ENCODE data around the gene DNAJC16.

Gene DNAJC16

DNA sequence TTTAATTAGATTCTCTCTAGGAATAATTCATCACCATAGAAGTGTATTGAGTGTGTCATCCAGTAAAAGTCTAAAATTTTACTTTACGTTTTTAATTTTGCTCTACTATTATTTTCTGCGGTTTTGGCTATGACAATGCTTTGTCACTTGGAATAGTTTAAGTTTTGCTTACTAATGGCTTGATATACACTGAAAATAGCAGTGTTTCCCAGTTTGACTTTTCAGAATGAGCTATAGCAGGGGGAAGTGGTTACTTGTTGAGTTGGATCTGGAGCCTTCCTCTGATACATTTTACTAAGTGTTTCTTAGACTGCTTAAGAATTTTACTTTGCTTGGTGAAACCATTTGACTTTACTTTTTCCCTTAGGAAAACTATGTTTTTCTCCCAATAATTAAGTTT, 5.0 kb downstream of the DNAJC16 start:
- no peak for DNase-seq (ENCODE audit: low read depth in 2 of 2, low spot score in 1 of 2)

DNA sequence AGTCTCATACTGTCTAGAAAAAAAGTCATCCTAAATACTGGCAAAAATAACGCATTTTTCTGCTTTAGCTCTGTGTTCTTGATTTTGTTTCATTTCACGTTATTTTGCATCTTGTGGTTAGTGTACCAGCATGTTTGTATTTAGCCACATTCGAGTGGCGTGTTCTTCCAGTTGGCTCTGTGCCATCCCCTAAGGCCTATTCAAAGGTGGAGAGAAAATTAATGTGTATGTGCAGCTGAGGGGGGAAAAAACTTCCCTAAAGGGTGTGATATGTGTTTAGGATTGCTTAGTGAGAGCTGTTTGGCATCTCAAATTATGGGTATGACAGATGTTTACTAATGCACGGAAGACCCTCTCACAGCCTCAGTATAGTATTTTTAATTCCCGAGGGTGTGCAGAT, 12.1 kb downstream of the DNAJC16 start:
- no peak for DNase-seq (ENCODE audit: low read depth in 2 of 2, low spot score in 1 of 2)

DNA sequence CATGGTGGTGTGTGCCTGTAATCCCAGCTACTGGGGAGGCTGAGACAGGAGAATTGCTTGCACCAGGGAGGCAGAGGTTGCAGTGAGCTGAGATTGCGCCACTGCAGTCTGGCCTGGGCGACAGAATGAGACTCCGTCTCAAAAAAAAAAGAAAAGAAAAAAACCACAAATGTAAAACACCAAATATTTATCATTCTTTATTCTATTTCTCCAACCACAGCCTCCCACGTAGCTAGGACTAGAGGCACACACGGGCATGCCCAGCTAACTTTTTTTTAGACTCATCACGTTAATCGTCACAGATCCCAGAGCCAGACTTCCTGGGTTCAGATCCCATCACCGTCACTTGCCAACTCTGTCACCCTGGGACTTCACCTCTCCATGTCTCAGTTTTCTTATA, 13.5 kb downstream of the DNAJC16 start:
- DNase-seq (ENCODE audit: low read depth in 2 of 2, low spot score in 1 of 2), result no peak

DNA sequence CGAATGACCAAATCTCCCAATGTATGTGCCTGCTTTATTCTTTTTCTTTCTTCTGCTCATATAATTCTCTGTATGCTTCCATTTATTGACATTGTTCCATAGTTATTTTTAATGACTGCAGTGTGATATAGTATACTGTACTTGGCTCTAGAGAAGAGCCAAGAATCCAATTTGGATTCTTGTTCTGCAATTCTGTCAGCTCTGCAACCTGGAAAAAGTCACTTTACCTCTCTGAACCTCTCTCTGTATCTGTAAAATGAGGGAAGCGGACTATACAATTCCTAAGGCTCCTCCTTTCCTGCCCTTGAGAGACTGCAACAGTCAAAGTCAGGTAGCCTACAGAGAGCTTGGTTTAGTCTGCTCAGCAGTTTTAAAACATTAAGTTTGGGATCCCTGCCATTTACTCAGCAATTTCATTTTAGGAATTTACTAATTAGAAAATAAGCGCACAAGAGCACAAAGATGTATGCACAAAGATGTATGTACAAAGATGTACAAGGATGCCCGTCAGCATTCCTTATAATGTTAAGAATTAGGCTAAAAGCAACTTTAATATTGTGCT, 14.7 kb downstream of the DNAJC16 start:
- DNase-seq (ENCODE audit: low read depth in 2 of 2, low spot score in 1 of 2), result no peak

DNA sequence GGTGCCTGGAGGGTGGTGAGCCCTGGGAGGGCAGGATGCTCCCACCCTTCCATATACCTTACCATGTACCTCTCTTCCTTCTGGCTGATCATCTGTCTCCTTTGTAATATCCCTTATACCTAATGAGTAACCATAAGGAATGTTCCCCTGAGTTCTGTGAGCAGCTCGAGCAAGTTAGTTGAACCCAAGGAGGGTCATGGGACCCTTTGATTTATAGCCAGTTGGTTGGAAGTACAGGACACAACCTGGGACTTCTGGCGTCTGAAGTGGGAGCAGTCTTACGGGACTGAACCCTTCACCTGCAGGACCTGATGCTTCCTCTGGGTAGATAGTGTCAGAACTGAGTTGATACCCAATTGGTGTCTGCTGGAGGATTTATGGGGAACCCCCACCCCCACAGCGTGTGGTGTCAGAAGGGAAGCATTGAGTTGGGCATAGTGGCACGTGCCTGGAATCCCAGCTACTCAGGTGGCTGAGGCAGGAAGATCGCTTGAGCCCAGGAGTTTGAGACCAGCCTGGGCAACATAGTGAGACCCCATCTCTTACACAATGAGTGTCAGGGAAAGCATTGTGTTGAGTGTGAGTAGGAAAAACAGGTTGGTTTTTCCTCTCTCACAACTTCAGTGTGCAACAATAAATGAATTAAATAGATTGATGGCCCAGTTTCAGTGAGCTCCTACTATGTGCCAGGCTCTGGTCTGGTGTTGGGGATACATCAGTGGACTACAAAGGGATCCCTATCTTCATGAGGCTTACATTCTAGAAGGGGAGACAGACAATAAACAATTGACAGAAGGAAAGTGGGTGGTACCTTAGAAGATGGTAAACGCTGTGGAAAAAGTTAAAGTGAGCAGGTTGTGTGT, 16.0 kb downstream of the DNAJC16 start:
- DNase-seq (ENCODE audit: low read depth in 2 of 2, low spot score in 1 of 2), result no peak

DNA sequence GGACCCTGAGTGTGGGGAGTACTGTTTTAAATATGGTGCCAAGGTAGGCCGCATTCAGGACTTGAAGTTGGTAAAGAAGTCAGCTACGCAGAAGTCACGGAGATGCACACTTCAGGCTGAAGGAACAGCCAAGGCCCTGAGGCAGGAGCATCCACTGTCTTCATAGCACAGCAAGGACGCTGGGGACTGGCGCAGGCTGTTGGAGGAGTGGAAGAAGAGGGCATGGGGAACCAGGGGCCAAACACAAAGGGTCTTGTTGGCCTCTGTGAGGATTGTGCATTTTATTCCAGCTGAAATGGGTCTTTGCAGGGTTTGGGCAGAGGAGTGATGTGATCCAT, 16.6 kb downstream of the DNAJC16 start:
- no peak for DNase-seq (ENCODE audit: low read depth in 2 of 2, low spot score in 1 of 2)

DNA sequence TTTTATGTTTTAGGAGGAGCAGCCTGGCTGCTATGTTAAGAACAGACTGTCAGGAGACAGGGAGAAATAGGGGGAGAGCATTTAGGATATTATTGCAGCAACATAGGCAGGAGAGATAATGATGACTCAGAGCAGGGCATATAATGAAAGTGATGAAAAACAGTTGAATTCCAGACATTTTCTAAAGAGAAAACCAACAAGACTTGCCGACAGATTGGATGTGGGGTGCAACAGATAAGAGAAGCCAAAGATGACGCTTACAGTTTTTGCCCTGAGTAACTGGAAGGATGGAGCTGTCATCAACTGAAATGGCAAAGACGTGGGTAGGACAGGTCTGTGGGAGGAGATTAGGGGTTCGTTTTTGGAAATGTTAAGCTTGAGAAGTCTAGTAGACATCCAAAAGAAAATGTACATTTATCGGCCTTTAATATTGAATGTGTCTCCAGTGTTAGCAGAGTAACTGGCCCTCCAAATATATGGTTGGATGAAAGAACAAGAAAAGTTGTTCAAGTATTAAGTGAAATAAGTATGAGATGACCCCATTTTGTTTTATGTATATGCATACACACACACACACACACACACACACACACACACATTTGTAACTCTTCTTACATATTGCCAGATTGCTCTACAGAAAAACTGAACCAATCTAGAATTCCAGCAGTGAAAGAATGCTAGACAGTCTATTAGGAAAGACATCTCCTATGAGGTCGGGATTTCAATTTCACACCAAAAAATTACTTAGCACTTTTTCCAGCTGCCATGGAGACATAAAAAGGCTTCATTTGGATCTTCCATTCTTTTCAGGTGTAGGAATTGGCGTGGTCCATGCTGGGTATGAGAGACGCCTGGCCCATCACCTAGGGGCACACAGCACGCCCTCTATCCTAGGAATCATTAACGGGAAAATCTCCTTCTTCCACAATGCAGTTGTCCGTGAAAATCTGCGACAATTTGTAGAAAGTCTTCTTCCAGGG, 17.2 kb downstream of the DNAJC16 start:
- DNase-seq (ENCODE audit: low read depth in 2 of 2, low spot score in 1 of 2), result no peak

DNA sequence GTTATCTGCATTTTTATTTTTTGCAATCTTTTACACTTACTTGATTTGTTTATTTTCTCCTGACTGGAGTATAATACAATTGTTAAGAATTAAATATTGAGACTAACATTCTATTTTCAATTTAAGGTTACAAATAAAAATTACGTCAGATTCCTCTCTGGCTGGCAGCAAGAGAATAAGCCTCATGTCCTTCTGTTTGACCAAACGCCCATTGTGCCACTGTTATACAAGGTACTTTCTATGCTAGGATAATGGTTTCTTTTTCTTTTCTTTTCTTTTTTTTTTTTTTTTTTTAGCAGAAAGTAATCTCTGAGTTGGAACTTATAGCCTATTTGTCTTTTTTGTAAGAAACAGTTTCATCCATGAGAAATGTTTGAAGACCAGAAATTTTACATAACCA, 20.0 kb downstream of the DNAJC16 start:
- DNase-seq (ENCODE audit: low read depth in 2 of 2, low spot score in 1 of 2), result no peak

DNA sequence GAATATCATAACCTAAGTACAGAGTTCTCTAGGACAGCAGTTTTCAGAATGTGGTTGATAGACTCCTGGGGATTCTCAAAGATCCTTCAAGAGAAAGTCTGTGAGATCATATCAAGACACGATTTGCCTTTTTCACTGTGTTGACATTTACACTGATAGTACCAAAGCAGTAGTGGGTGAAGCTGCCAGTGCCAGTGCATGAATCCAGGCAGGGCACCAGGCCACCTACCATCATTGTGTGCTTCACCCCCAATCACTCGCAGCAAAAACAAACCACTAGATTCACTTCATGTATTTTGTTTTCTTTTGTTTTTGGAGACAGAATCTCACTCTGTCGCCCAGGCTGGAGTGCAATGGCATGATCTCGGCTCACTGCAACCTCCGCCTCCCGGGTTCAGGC, 23.9 kb downstream of the DNAJC16 start:
- DNase-seq (ENCODE audit: low read depth in 2 of 2, low spot score in 1 of 2), result no peak

DNA sequence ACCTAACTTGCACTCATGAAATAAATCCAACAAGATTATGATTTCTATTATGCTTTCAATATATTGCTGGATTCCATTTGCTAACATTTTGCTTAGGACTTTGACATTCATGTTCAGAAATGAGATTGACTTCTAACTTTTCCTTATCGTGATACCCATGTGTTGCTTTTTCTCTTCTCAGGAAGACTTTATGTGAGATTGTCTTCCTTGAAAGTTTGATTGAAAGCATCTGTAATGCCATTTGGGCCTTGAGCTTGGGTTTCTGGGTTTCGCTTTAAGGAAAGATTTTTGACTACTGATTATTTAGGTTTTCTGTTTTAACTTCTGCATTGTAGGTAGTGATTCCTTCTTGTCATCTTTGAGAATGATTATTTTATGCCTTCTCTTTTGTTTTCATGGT, 30.4 kb downstream of the DNAJC16 start:
- no peak for DNase-seq (ENCODE audit: low read depth in 2 of 2, low spot score in 1 of 2)

DNA sequence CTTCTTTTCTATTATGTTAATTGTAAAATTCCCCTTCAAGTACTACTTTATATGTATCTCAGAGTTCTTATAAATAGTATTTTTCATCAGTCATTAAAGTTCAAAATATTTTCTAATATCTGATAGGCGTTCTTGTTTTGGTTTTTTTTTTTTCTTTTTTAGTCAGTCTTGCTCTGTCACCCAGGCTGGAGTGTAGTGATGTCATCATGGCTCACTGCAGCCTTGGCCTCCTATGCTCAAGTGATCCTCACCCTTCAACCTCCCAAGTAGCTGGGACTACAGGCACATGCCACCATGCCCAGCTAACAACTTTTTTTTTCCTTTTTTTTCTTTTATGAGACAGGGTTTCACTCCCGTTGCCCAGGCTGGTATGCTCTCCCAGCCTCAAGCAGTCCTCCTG, 30.9 kb downstream of the DNAJC16 start:
- no peak for DNase-seq (ENCODE audit: low read depth in 2 of 2, low spot score in 1 of 2)

DNA sequence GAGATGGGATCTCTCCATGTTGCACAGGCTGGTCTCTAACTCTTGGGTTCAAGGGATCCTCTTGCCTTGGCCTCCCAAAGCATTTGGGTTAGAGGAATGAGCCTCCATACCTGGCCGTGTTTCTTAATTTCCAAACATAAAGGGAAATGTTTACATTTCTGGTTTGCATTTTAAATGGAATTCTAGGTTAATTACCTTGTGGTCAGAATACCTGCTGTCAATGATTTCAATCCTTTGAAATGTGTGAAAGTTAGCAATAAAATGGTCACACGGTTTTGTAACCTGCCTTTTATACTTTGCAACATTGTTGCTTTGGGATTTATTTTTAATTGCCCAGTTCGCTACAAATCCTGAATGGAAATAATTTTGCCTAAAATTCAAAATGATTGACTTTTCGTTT, 31.9 kb downstream of the DNAJC16 start:
- DNase-seq (ENCODE audit: low read depth in 2 of 2, low spot score in 1 of 2), result no peak

DNA sequence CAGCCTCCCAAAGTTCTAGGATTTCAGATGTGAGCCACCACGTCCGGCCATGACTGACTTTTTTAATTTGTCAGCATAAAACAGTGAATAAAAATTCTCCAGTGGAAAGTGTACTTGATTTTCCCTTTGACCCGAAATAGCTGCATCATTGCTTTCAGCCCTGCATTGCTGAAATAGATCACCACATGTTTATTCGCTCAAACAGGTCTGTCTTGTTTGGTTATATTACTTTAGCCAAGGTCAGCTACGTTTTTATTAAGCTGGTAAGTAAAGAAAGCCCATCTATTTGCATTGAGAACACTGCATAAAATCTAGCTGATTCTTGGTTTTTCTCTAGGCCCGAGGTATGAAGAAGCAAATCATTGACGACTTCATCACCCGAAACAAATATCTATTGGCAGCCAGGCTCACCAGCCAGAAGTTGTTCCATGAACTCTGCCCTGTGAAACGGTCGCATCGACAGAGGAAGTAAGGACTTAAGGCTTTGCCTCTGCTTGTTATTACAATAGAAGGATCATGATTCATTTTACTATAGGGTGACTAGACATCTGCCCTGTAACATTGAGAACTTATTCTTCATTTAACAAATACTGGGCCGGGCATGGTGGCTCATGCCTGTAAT, 32.7 kb downstream of the DNAJC16 start:
- no peak for DNase-seq (ENCODE audit: low read depth in 2 of 2, low spot score in 1 of 2)

DNA sequence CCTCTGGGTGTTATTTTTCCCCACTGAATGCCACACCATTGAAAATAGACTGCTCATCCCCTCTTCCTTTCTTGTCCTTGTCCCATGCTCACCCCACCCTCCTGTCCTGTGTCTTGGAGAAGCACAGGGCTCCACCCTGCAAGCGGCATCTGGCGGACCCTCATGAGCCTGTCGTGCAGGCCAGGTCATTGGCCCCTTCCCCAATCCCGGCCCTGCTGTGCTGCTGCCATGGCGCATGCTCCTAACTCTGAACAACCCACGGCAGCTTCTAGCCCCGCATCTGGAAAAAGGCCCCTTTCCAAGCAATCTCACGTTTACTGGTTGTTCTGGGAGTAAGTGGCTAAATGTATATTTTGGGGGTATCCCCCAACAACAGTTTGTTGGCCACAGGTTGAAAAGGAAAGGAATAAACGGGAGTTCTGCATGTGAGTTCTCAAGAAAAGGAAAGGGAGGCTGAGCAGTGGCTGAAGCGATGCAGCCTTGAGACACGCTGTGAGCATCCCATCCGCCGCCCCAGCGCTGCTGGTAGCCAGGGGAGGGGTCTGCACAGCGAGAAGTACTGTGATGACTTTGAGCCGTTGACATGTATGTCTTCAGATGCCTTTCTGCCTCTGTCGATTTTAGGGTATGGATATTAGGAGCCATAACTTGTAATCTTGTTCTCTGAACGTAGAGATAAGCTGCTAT, 41.9 kb downstream of the DNAJC16 start:
- no peak for DNase-seq (ENCODE audit: low read depth in 2 of 2, low spot score in 1 of 2)

DNA sequence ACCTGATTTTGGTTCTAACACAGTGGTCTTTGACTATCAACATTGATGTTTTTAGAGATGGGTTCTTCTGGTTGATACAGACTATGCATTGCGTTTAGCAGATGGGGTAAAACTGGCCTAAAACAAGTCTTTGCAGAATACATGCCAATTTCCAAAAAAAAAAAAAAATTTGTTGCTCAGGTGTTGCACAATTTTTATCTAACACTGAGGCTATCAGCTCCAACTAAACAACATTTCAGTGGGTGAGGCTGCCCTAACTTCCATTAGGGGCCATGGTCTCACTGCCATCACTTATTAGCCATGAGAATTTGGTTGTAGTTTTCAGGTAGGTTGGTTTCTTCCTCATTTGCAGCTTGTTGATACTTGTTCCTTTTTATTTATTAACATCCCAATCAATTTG, 44.2 kb downstream of the DNAJC16 start:
- no peak for DNase-seq (ENCODE audit: low read depth in 2 of 2, low spot score in 1 of 2)

DNA sequence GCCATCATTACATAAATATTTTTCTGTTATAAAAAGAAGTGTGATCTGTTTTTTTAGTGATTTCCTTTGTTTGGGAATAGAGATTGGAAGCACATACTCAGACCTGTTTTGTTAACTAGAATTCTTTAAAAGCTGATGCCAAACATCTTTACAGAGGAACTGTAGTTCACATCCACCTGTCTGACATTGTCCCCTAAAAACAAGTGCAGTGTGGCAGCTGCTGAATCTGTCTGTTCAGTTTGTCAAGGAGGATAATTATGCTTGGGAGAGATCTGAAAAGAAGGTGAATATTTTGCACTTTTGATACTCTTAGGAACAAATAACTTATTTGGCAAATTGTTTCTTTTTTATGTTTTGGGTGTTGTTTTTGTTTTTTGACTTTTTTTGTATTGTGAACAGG, 44.6 kb downstream of the DNAJC16 start:
- no peak for DNase-seq (ENCODE audit: low read depth in 2 of 2, low spot score in 1 of 2)

DNA sequence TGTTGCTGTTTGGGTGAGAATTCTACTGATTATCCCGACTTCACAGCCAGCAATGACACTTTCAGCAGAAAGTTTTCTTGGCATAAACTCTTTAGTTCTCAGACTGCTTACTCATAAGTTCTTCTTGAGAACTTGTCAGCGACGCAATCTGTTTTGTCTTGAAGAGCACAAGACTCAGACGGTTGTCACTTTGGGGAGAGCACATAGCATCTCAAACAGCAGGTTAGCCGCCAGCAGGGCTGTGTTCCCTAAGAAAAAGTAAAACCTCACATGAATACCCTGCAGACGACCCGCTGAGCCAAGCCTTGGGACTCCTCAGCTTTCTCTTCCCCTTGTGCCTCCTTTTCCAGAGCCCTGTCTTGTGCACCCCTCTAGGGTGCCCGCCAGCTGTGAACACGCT, 46.8 kb downstream of the DNAJC16 start:
- no peak for DNase-seq (ENCODE audit: low read depth in 2 of 2, low spot score in 1 of 2)

DNA sequence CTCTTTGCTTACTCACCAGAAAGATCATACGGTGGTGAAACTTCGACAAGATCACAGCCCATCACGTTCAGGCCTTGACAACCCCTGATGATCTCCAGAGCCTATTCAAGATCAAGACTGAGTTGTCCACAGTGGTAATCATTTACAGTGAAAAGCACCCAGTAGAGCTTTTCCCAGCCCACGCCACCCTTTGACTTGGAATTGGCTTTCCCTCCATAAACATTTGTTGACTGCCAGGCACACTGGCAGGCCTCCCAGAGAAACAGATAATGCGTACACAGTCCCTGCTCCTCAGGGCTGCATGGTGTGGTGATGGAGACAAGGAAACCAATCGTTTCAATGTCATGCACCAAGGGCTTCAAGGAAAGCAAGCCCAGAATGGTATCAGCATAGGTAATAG, 48.1 kb downstream of the DNAJC16 start:
- DNase-seq (ENCODE audit: low read depth in 2 of 2, low spot score in 1 of 2), result no peak

DNA sequence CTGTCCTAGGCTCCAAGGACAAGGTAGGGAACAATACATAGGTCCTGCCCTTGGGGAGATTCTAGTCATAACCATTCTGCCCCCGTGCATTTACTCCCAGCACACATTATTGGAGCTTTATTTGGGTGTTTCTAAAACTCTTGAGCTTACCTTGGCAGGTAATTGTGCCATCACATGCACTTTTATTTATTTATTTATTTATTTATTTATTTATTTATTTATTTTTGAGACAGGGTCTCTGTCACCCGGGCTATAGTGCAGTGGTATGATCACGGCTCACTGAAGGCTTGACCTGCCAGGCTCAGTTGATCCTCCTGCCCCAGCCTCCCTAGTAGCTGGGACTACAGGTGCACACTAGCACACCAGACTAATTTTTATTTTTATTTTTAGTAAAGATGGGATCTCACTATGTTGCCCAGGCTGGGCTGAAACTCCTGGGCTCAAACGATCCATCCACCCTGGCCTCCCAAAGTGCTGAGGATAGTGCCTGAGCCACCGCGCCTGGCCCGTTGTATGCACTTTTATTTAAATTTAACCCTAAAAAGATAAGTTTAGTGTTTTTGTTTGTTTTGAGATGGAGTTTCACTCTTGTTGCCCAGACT, 49.0 kb downstream of the DNAJC16 start:
- no peak for DNase-seq (ENCODE audit: low read depth in 2 of 2, low spot score in 1 of 2)

DNA sequence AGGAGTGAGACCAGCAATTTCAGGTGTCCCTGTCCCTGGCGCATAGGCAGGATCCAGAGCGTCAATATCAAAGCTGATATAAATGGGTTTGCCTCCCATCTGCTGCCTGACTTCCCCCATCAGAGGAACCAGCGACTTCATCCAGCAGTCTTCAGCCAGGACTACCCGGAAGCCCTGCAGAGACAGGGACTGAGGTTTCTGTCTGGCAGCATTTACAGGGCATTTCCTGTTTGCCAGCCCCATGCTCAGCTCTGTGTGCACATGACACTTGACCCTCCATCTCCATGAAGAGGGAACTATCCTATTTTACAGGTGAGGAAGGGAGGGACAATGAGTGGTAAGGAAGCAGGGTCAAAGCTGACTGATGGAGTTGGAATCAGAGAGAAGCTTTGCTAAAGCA, 51.0 kb downstream of the DNAJC16 start:
- DNase-seq (ENCODE audit: low read depth in 2 of 2, low spot score in 1 of 2), result no peak

Data from stimulated activated CD8-positive, alpha-beta memory T cell treated with anti-CD3 and anti-CD28 coated beads, Interleukin-4, amount 100 ng/mL, for 4 hours (primary cell).